GM12891 (cell line): ENCODE data around the gene SCN3A.

Experiments
- POU2F2 ChIP-seq: IDR thresholded peaks from 2 replicates; pipeline ENCODE4 v1.6.1; 2011; ENCODE audit warnings: low read depth, mild to moderate bottlenecking, control low read depth, low read length, moderate library complexity
- TAF1 ChIP-seq: IDR thresholded peaks from 2 replicates; pipeline ENCODE4 v1.6.1; 2011; ENCODE audit warnings: low read depth, low read length, control low read depth

- TF ChIP-seq POU2F2 (no peak), TAF1 (no peak)
These were observed 149.2 kb downstream of the SCN3A start for GRCh38 chr2:165054652-165055051.
